OCI-LY1 (cell line): ENCODE measurements around the gene F7.

Source experiments
- H2AFZ ChIP-seq: fragments of 200-600 bp; sonication (generic), shearing (Covaris generic); 2 replicates; pipeline ENCODE4 v1.6.0; 2014; ENCODE audit warnings: antibody characterized with exemption, mild to moderate bottlenecking, low read length
- H3F3A ChIP-seq: fragments of 200-600 bp; sonication (generic), shearing (Covaris generic); 2 replicates; pipeline ENCODE4 v1.6.0; 2014; ENCODE audit warnings: mild to moderate bottlenecking, antibody characterized with exemption, low read length, moderate library complexity; ENCODE audit not compliant: insufficient read depth
- H3K27ac ChIP-seq: fragments of 200-600 bp; sonication (generic); 2 replicates; pipeline ENCODE4 v1.5.1; 2014; ENCODE audit warnings: low read length, mixed run types, mild to moderate bottlenecking, low read depth; ENCODE audit not compliant: poor library complexity, severe bottlenecking
- H3K27me3 ChIP-seq: fragments of 200-600 bp; sonication (generic); 2 replicates; pipeline ENCODE4 v1.6.0; 2014; ENCODE audit warnings: antibody characterized with exemption, mild to moderate bottlenecking, low read length, moderate library complexity; ENCODE audit not compliant: insufficient read depth
- H3K36me3 ChIP-seq: fragments of 200-600 bp; sonication (generic); 2 replicates; pipeline ENCODE4 v1.6.1; 2014; ENCODE audit warnings: mild to moderate bottlenecking, antibody characterized with exemption, low read length, moderate library complexity, mixed read lengths; ENCODE audit not compliant: insufficient read depth
- H3K4me1 ChIP-seq: fragments of 200-600 bp; sonication (generic); 2 replicates; pipeline ENCODE4 v1.5.1; 2014; ENCODE audit warnings: mild to moderate bottlenecking, low read length, moderate library complexity; ENCODE audit not compliant: insufficient read depth, severe bottlenecking
- H3K4me2 ChIP-seq: fragments of 200-600 bp; sonication (generic), shearing (Covaris generic); 2 replicates; pipeline ENCODE4 v1.6.1; 2014; ENCODE audit warnings: low read length
- H3K4me3 ChIP-seq: fragments of 200-600 bp; sonication (generic); 2 replicates; pipeline ENCODE4 v1.5.1; 2014; ENCODE audit warnings: low read length, low read depth, mild to moderate bottlenecking, mixed read lengths; ENCODE audit not compliant: poor library complexity, severe bottlenecking
- H3K79me2 ChIP-seq: fragments of 200-600 bp; shearing (Covaris generic); 2 replicates; pipeline ENCODE4 v1.6.1; 2016; ENCODE audit warnings: mixed run types, low read length, mixed read lengths; ENCODE audit not compliant: insufficient read depth
- H3K9ac ChIP-seq: fragments of 200-600 bp; sonication (generic), shearing (Covaris generic); 2 replicates; pipeline ENCODE4 v1.6.1; 2014; ENCODE audit warnings: mild to moderate bottlenecking, low read length, mixed read lengths
- H3K9me2 ChIP-seq: fragments of 200-600 bp; sonication (generic), shearing (Covaris generic); 2 replicates; pipeline ENCODE4 v1.6.1; 2014; ENCODE audit warnings: low read depth, mild to moderate bottlenecking, low read length, mixed read lengths
- H3K9me3 ChIP-seq: fragments of 200-600 bp; shearing (Covaris generic); 2 replicates; pipeline ENCODE4 v1.6.1; 2014; ENCODE audit warnings: low read length, mixed read lengths
- H4K20me1 ChIP-seq: fragments of 200-600 bp; sonication (generic), shearing (Covaris generic); 2 replicates; pipeline ENCODE4 v1.6.0; 2016; ENCODE audit warnings: mild to moderate bottlenecking, low read length; ENCODE audit not compliant: insufficient read depth
- CTCF ChIP-seq: fragments of 200-600 bp; sonication (generic), shearing (Covaris generic); IDR thresholded peaks from 2 replicates; pipeline ENCODE4 v1.5.1; 2017; ENCODE audit warnings: mild to moderate bottlenecking, antibody characterized with exemption, low read length, moderate library complexity, mixed read lengths
- EZH2 ChIP-seq: fragments of 200-600 bp; sonication (generic), shearing (Covaris generic); IDR thresholded peaks from 2 replicates; pipeline ENCODE4 v1.8.0; 2017; ENCODE audit warnings: borderline replicate concordance, mixed run types, mild to moderate bottlenecking, antibody characterized with exemption, low read length, moderate library complexity, mixed read lengths

F7 gene

DNA sequence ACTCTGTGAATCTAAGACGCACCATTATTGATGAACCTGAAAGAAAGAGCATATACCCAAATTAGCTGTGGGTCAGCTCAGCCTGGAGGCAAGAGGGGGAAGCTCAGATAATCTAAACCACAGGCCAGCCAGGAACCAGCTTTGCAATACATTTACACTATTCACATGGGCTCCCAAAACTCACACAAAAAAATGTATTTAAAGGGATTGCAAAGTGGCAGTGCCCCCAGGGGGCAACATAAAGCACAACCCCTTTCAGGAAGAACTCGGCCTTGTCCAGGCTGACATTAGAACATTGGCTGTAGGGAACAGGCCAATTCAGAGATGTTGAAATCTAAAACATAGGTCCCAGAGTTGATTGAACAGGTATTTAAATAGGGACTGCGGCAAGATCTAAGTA lies 49.6 kb downstream of the F7 start:
- no peaks in the 10 kb centered on the region for H4K20me1 ChIP-seq
- H3K9ac ChIP-seq: no peak overlapping the region
- H3K36me3 ChIP-seq: peaks cover 5% of the 10 kb centered on the region; the same call in 1 of the 2 replicates
- peaks cover 26% of the 10 kb centered on the region; the same call in 1 of the 2 replicates for H3K27me3 ChIP-seq
- H3K27ac ChIP-seq: no peak overlapping the region
- H3K9me3 ChIP-seq: peaks cover 8% of the 10 kb centered on the region
- H3K9me2 ChIP-seq: no peaks in the 10 kb centered on the region
- H3F3A ChIP-seq: no peaks in the 10 kb centered on the region
- H2AFZ ChIP-seq: no peak overlapping the region
- H3K4me1 ChIP-seq: peaks cover 17% of the 10 kb centered on the region
- no peaks in the 10 kb centered on the region for H3K79me2 ChIP-seq
- no peak overlapping the region for H3K4me2 ChIP-seq
- TF ChIP-seq CTCF (no peak), EZH2 (no peak)
- no peak overlapping the region for H3K4me3 ChIP-seq

- peaks cover 5% of the 10 kb centered on the region; the same call in 1 of the 2 replicates for H3K36me3 ChIP-seq
- peaks cover 26% of the 10 kb centered on the region; the same call in 1 of the 2 replicates for H3K27me3 ChIP-seq
- H3F3A ChIP-seq: no peaks in the 10 kb centered on the region
- H3K9me2 ChIP-seq: no peaks in the 10 kb centered on the region
- TF ChIP-seq CTCF: no peak
- no peak for TF ChIP-seq EZH2
- H3K9me3 ChIP-seq: peaks cover 8% of the 10 kb centered on the region
- no peak overlapping the region for H3K9ac ChIP-seq
- no peaks in the 10 kb centered on the region for H3K79me2 ChIP-seq
- H3K27ac ChIP-seq: no peak overlapping the region
- H3K4me3 ChIP-seq: no peak overlapping the region
- H2AFZ ChIP-seq: no peak overlapping the region
- H4K20me1 ChIP-seq: no peaks in the 10 kb centered on the region
- H3K4me2 ChIP-seq: no peak overlapping the region
- H3K4me1 ChIP-seq: peaks cover 17% of the 10 kb centered on the region
Measured at GRCh38 chr13:113155982-113156655, 50.5 kb downstream of the F7 start.

GRCh38 chr13:113157206-113157928 lies 51.8 kb downstream of the F7 start:
- no peak overlapping the region for H3K27ac ChIP-seq
- no peaks in the 10 kb centered on the region for H4K20me1 ChIP-seq
- peaks cover 5% of the 10 kb centered on the region; the same call in 1 of the 2 replicates for H3K36me3 ChIP-seq
- peaks cover 22% of the 10 kb centered on the region; the same call in 1 of the 2 replicates for H3K27me3 ChIP-seq
- TF ChIP-seq CTCF (no peak), EZH2 (no peak)
- H3K9ac ChIP-seq: no peak overlapping the region
- H3K79me2 ChIP-seq: no peaks in the 10 kb centered on the region
- peaks cover 8% of the 10 kb centered on the region for H3K9me3 ChIP-seq
- H2AFZ ChIP-seq: no peak overlapping the region
- peaks cover 17% of the 10 kb centered on the region for H3K4me1 ChIP-seq
- no peaks in the 10 kb centered on the region for H3K9me2 ChIP-seq
- H3F3A ChIP-seq: no peaks in the 10 kb centered on the region
- H3K4me2 ChIP-seq: no peak overlapping the region
- H3K4me3 ChIP-seq: no peak overlapping the region
